ENCODE measurements around the gene VASH1. TPM values are rescaled to one million over a fixed set of nuclear protein-coding genes. Genes with fewer than 3 reads are reported as not detected.

VASH1 gene
- total and polyA plus RNA-seq, 2 of the 13 experiments (the other 11 are each of a cell fraction or from before 2014, with no cell fraction given): 0.11 to 0.24 TPM

DNA sequence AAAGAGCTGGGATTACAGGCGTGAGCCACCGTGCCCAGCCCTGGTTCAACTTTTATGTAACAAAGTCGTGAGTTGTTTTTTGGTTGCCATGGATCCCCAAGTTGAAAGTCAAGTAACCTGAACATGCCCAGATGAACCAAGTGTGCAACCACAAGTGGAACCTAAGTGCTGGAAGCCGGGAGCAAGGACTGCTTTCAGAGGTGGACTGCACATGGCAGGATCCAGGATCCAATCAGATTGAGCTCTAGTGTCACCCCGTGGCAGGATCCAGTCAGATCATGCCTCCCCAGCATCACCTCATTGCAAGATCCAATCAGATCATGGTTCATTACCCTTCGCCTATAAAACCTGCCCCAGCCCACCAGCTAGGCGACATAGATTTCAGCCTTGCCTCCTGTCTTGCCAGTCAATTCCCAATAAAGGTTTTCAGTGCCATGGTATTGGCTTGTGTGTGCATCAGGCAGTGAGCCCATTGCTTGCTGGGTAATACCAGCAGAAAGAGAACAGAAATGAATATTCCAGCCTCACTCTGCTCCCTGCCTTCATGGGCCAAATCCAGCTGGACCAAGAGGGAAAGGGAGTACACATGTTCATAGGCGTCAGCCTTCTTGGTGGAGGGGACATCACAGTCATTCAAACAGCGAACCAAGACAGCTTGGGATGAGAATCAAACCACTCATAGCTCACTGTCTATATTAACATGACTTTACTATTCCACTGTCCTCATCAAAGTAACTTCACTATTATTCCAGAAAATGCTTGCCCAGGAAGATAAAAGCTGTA is 43.6 kb upstream of the VASH1 start:
- 64% methylated on average over 6 of the region's 9 CpGs for WGBS (ENCODE audit: low lambda C conversion rate)
- no peak overlapping the region for H2AFZ ChIP-seq (ENCODE audit: low read length)
- H3K27me3 ChIP-seq (ENCODE audit: control insufficient read depth in 1 of 2, insufficient read depth in 2 of 2, low read length in 2 of 2): peaks cover 2 to 4% of the 10 kb centered on the region in 2 experiments; a peak in 2 of 5 replicates
- DNase-seq (ENCODE audit: low spot score) (no peak), FAIRE-seq (no peak), ATAC-seq (no peak)
- no peaks in the 10 kb centered on the region for H3K9me3 ChIP-seq (ENCODE audit: low read length)
- BruUV-seq (replicated peaks): no TSS peak
- CTCF ChIA-PET (ENCODE audit: low intra/inter-chr PET ratio, low total read pairs): no interaction called here
- no peaks in the 10 kb centered on the region for H3K36me3 ChIP-seq (replicated peaks in 1 of 2; ENCODE audit: control insufficient read depth in 1 of 2, insufficient read depth in 2 of 2, low read length in 2 of 2)
- intact Hi-C loops (cut with micrococcal nuclease; ENCODE audit: unreplicated experiment): no loop called here
- H4K20me1 ChIP-seq (ENCODE audit: insufficient read depth, low read length): no peaks in the 10 kb centered on the region
- peaks cover 14% of the 10 kb centered on the region for H3K4me1 ChIP-seq (ENCODE audit: insufficient read depth, low read length)
- H3K27ac ChIP-seq (ENCODE audit: extremely low read length, insufficient read depth, low read length): no peak overlapping the region
- no peak overlapping the region for H3K4me2 ChIP-seq (ENCODE audit: low read depth, low read length)
- in situ Hi-C loops (cut with HindIII; ENCODE audit: extremely low pct_ligation_motif_present, low pct_unique_long_range_greater_than_20kb): no loop called here
- H3K79me2 ChIP-seq (ENCODE audit: insufficient read depth, low read length): no peaks in the 10 kb centered on the region
- H3K4me3 ChIP-seq (replicated peaks in 1 of 3; ENCODE audit: insufficient read depth in 1 of 3, low read depth in 2 of 3, low read length in 3 of 3): no peak overlapping the region
- POLR2A ChIA-PET: no interaction called here
- TF ChIP-seq TOPORS (CRISPR knock-in tag; IDR thresholded peaks at IDR 0.05) (no peak), ZNF160 (CRISPR knock-in tag; IDR thresholded peaks at IDR 0.05) (no peak), KDM2A (CRISPR knock-in tag; IDR thresholded peaks at IDR 0.05; ENCODE audit: borderline replicate concordance, low read depth) (no peak)
- no peak overlapping the region for H3K9ac ChIP-seq (ENCODE audit: insufficient read depth, low read depth, low read length)

DNA sequence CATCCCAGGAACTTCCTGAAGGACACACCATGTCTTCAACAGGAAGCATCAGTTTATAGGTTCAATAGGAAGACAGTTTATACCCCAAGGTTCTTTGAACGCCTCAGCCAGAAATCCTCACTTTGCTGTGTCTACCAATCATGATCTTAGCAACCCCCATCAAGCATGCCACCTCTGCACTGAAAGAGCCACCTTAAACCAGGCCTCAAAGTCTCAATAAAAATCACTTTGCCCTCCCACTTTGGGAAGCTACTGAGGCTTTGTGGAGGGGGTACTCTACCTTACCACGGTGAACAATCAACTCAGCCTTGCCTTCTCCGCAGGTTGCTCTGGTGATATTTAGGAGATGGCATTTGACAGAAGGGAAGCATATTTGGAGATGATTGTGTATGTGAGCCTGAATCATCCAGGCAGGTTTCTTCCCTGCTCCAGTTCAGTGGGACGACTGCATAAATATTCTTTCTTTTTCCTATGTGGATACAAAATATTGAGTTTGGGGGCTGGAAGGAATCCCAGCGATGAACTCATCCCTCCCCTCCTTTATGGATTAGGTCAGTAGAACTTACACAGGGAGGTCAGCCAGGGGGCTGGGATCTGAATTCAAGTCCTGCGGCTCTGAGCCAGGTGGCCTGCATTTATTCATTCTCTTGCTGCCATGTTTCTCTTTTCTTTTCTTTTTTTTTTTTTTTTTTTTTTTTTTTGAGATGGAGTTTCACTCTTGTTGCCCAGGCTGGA is 42.8 kb upstream of the VASH1 start:
- in situ Hi-C loops (cut with HindIII; ENCODE audit: extremely low pct_ligation_motif_present, low pct_unique_long_range_greater_than_20kb): no loop called here
- 90% methylated on average over 5 of the region's 6 CpGs for WGBS (ENCODE audit: low lambda C conversion rate)
- Histone ChIP-seq H3K27me3 (ENCODE audit: control insufficient read depth in 1 of 2, insufficient read depth in 2 of 2, low read length in 2 of 2) (peaks cover 2 to 4% of the 10 kb centered on the region in 2 experiments; a peak in 2 of 5 replicates), H3K4me1 (ENCODE audit: insufficient read depth, low read length) (peaks cover 14% of the 10 kb centered on the region), H3K79me2 (ENCODE audit: insufficient read depth, low read length) (no peaks in the 10 kb centered on the region), H3K9me3 (ENCODE audit: low read length) (no peaks in the 10 kb centered on the region), H2AFZ (ENCODE audit: low read length) (no peak overlapping the region), H4K20me1 (ENCODE audit: insufficient read depth, low read length) (no peaks in the 10 kb centered on the region), H3K36me3 (replicated peaks in 1 of 2; ENCODE audit: control insufficient read depth in 1 of 2, insufficient read depth in 2 of 2, low read length in 2 of 2) (no peaks in the 10 kb centered on the region), H3K27ac (ENCODE audit: extremely low read length, insufficient read depth, low read length) (no peak overlapping the region), H3K4me2 (ENCODE audit: low read depth, low read length) (no peak overlapping the region), H3K9ac (ENCODE audit: insufficient read depth, low read depth, low read length) (no peak overlapping the region), H3K4me3 (replicated peaks in 1 of 3; ENCODE audit: insufficient read depth in 1 of 3, low read depth in 2 of 3, low read length in 3 of 3) (no peak overlapping the region)
- intact Hi-C loops (cut with micrococcal nuclease; ENCODE audit: unreplicated experiment): no loop called here
- no TSS peak for BruUV-seq (replicated peaks)
- TF ChIP-seq ZMYM4 (CRISPR knock-in tag; IDR thresholded peaks at IDR 0.05): no peak
- FAIRE-seq (no peak), ATAC-seq (no peak), DNase-seq (ENCODE audit: low spot score) (no peak)
- ChIA-PET CTCF (ENCODE audit: low intra/inter-chr PET ratio, low total read pairs) (no interaction called here), POLR2A (no interaction called here)
